ENCODE data around the gene LDB3. TPM values are rescaled to one million over a fixed set of nuclear protein-coding genes. Genes with fewer than 3 reads are reported as not detected.
A peak's percentile ranks its signal among the peaks of the same experiment; 100 is the strongest.

LDB3 gene
- total and polyA plus RNA-seq, 10 donors = 0.14 to 1.2 (median 0.36) TPM; not detected in 2

DNA sequence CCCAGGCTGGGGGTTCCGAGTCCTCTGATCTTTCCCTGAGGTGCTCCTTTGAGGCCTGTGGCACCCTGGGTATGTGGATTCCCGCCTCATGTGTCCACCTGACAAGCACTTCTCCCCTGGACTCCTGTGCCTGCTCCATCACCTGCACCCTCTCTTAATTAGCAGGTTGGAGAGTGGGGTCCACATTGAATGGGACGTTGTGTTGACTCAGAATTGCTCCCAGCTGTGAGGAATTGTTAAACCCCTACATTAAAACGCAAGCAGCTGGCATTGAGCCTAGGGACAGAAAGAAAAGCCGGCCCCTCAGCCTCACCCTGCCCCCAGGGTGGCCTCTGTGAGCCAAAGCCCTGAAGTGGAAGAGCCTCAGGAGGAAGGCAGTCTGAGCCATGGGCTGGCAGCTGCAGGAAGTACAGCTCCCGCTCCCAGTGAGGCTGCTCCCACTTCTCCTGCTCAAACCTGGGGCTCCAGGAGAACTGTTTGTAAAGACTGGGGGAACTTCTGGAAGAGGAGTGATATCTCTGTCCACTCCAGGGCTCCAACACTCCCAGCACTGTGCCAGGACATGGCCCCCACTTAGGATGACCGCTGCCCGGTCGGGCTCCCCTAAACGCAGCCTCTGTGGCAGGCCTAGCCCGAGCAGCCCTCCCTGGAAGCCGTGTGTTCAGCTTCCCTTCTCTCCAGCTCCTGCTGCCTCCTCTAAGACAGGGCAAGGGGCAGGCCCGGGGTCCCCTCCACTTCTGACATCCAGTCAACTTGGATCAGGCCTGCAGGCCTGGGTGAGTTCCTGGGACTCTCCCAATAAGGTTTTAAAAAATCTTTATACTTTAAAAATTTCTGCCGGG is 15.7 kb upstream of the LDB3 start:
- peak; percentile 59 for DNase-seq
- WGBS, 5 donors = 63 to 77% (median 71%) methylated on average over 9 to 14 of the region's 14 CpGs
- Histone ChIP-seq H3K4me1 (peaks cover 0 to 11% (median 3%) of the 10 kb centered on the region in 6 donors), H3K27ac (no peak overlapping the region), H3K9me3 (no peaks in the 10 kb centered on the region), H3K4me3 (no peak overlapping the region), H3K27me3 (replicated peaks in 1 of 7) (peaks cover 0 to 56% (median 0%) of the 10 kb centered on the region in 7 donors), H3K36me3 (no peaks in the 10 kb centered on the region)
- TF ChIP-seq POLR2A (IDR thresholded peaks at IDR 0.05) (no peak), CTCF (IDR thresholded peaks at IDR 0.05 in 8 of 11, conservative IDR thresholded peaks at IDR 0.05 in 3 of 11) (no peak), POLR2AphosphoS5 (IDR thresholded peaks at IDR 0.05) (no peak)
- intact Hi-C loops (cut with DNase I; ENCODE audit: low total_unique reads) = no loop called here

GRCh38 chr10:86653379-86653778 is 14.9 kb upstream of the LDB3 start:
- intact Hi-C loops (cut with DNase I; ENCODE audit: low total_unique reads) = no loop called here
- WGBS, 5 donors = 88 to 98% (median 95%) methylated on average over 3 of the region's 3 CpGs
- H3K4me1 ChIP-seq = peaks cover 0 to 11% (median 3%) of the 10 kb centered on the region in 6 donors
- H3K4me3 ChIP-seq = no peak overlapping the region
- TF ChIP-seq CTCF (IDR thresholded peaks at IDR 0.05 in 8 of 11, conservative IDR thresholded peaks at IDR 0.05 in 3 of 11) = no peak
- no peak for TF ChIP-seq POLR2AphosphoS5 (IDR thresholded peaks at IDR 0.05)
- TF ChIP-seq POLR2A (IDR thresholded peaks at IDR 0.05) = no peak
- no peak overlapping the region for H3K27ac ChIP-seq
- no peaks in the 10 kb centered on the region for H3K9me3 ChIP-seq
- no peak for DNase-seq
- peaks cover 0 to 64% (median 0%) of the 10 kb centered on the region in 7 donors for H3K27me3 ChIP-seq (replicated peaks in 1 of 7)
- H3K36me3 ChIP-seq = no peaks in the 10 kb centered on the region

DNA sequence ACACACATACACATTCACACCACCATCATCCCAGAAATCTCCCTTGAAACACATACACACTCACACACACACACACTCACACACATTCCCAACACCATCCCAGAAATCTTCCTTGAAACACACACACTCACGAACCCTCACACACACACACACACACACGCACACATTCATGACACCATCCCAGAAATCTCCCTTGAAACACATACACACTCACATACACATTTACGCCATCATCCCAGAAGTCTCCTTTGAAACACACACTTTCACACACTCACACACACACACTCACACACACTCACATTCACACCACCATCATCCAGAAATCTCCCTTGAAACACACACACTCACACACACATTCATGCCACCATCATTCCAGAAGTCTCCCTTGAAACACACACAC is 14.3 kb upstream of the LDB3 start:
- intact Hi-C loops (cut with DNase I; ENCODE audit: low total_unique reads) = no loop called here
- no peak overlapping the region for H3K27ac ChIP-seq
- no peaks in the 10 kb centered on the region for H3K9me3 ChIP-seq
- peaks cover 0 to 7% (median 2%) of the 10 kb centered on the region in 6 donors for H3K4me1 ChIP-seq
- no peaks in the 10 kb centered on the region for H3K36me3 ChIP-seq
- no peak for DNase-seq
- WGBS, 5 donors = 84 to 95% (median 93%) methylated on average over 3 of the region's 3 CpGs
- no peak for TF ChIP-seq CTCF (IDR thresholded peaks at IDR 0.05 in 8 of 11, conservative IDR thresholded peaks at IDR 0.05 in 3 of 11)
- no peak for TF ChIP-seq POLR2A (IDR thresholded peaks at IDR 0.05)
- no peak for TF ChIP-seq POLR2AphosphoS5 (IDR thresholded peaks at IDR 0.05)
- H3K4me3 ChIP-seq = no peak overlapping the region
- H3K27me3 ChIP-seq (replicated peaks in 1 of 7) = peaks cover 0 to 64% (median 0%) of the 10 kb centered on the region in 7 donors

- DNase-seq = peak; percentile 68
- WGBS, 5 donors = 87 to 94% (median 90%) methylated on average over 14 to 17 of the region's 17 CpGs
- Histone ChIP-seq H3K27me3 (replicated peaks in 1 of 7) (peaks cover 0 to 58% (median 0%) of the 10 kb centered on the region in 7 donors), H3K9me3 (no peaks in the 10 kb centered on the region), H3K4me1 (peaks cover 0 to 1% (median 0%) of the 10 kb centered on the region in 6 donors), H3K36me3 (no peaks in the 10 kb centered on the region), H3K4me3 (no peak within 1 kb of the TSS), H3K27ac (no peak within 1 kb of the TSS)
- intact Hi-C loops (cut with DNase I; ENCODE audit: low total_unique reads) = no loop called here
- TF ChIP-seq POLR2AphosphoS5 (IDR thresholded peaks at IDR 0.05) (no peak), CTCF (IDR thresholded peaks at IDR 0.05 in 8 of 11, conservative IDR thresholded peaks at IDR 0.05 in 3 of 11) (no peak), POLR2A (IDR thresholded peaks at IDR 0.05) (no peak)
Measured at GRCh38 chr10:86654411-86655172, 13.7 kb upstream of the LDB3 start, which contains the start of gene OPN4. TSS of gene OPN4 (plus strand) at chr10:86654547. CDS start at chr10:86654784, 237 bp downstream.

All from spleen (tissue), 11 donors.